HepG2 (cell line): ENCODE data around the gene PRELID2. TPM values are rescaled to one million over a fixed set of nuclear protein-coding genes. Genes with fewer than 3 reads are reported as not detected.

ENCODE experiments used
- ATAC-seq: fragments of 200-7000 bp; cut with Tn5 transposase; 3 replicates; pipeline ENCODE4 v1.9.1; 2020; ENCODE audit warnings: mild to moderate bottlenecking, moderate library complexity
- BruUV-seq: library from RNA; stranded (reverse); fragments of 400-500 nt; replicated peaks from 2 replicates; lab custom pipeline; 2021; lab: Mats Ljungman, UMichigan
- CTCF ChIA-PET: fragments of 300-600 bp; formaldehyde crosslinking; extraction: SDS; loops from one replicate; lab custom pipeline; 2021; ENCODE audit warnings: low total read pairs, inconsistent platforms, low intra/inter-chr PET ratio; lab: Yijun Ruan, JAX
- POLR2A ChIA-PET: fragments of 350-600 bp; sonication (Branson Sonifier 250); formaldehyde crosslinking; loops from one replicate; lab custom pipeline; 2020; ENCODE audit warnings: antibody characterized with exemption, inconsistent platforms; lab: Yijun Ruan, JAX
- DNase-seq: peaks from one replicate; pipeline ENCODE4 v3.0.0-alpha.2; 2015; ENCODE audit warnings: low spot score
- FAIRE-seq: peaks from 3 replicates; lab custom pipeline; 2011; peaks lifted over from hg19 to GRCh38; lab: Jason Lieb, UNC
- H2AFZ ChIP-seq: one replicate; pipeline ENCODE4 v1.6.1; 2011; ENCODE audit warnings: low read length, inconsistent platforms
- H3K27ac ChIP-seq: fragments of 300-600 bp; 3 replicates; pipeline ENCODE4 v1.8.0; 2011; ENCODE audit warnings: mixed run types, mild to moderate bottlenecking, mixed read lengths, low read length, inconsistent platforms; ENCODE audit not compliant: insufficient read depth; ENCODE audit errors: extremely low read length
- H3K27me3 ChIP-seq, 2 experiments: fragments of 200-600 bp in 1 of 2; 2 replicates in 1 of 2; 3 replicates in 1 of 2; pipeline versions ENCODE4 v1.6.0 to v1.8.0; 2011; ENCODE audit warnings: low read length in 2 of 2, mild to moderate bottlenecking in 2 of 2, moderate library complexity in 2 of 2, inconsistent platforms in 1 of 2; ENCODE audit not compliant: insufficient read depth in 2 of 2, control insufficient read depth in 1 of 2
- H3K36me3 ChIP-seq, 2 experiments: fragments of 200-600 bp in 1 of 2; replicated peaks in 1 of 2; 2 replicates in 1 of 2; 3 replicates in 1 of 2; pipeline versions ENCODE4 v1.5.1 to v1.8.0; 2011; ENCODE audit warnings: low read length in 2 of 2, inconsistent platforms in 1 of 2; ENCODE audit not compliant: insufficient read depth in 2 of 2, control insufficient read depth in 1 of 2
- H3K4me1 ChIP-seq: 2 replicates; pipeline ENCODE4 v1.5.1; 2012; ENCODE audit warnings: low read length, inconsistent platforms; ENCODE audit not compliant: insufficient read depth
- H3K4me2 ChIP-seq: 2 replicates; pipeline ENCODE4 v1.6.0; 2011; ENCODE audit warnings: low read depth, low read length, inconsistent platforms
- H3K4me3 ChIP-seq, 3 experiments: fragments of 200-600 bp in 1 of 3; sonication (generic), shearing (Covaris generic) in 1 of 3; replicated peaks in 1 of 3; 2 replicates each; pipeline ENCODE4 v1.5.1; 2011 to 2016; ENCODE audit warnings: low read length in 3 of 3, inconsistent platforms in 2 of 3, low read depth in 2 of 3, mild to moderate bottlenecking in 2 of 3, control low read depth in 1 of 3, mixed read lengths in 1 of 3; ENCODE audit not compliant: insufficient read depth in 1 of 3
- H3K79me2 ChIP-seq: one replicate; pipeline ENCODE4 v1.6.1; 2011; ENCODE audit warnings: low read length, inconsistent platforms; ENCODE audit not compliant: insufficient read depth
- H3K9ac ChIP-seq: 2 replicates; pipeline ENCODE4 v1.6.0; 2011; ENCODE audit warnings: mild to moderate bottlenecking, low read depth, low read length, inconsistent platforms; ENCODE audit not compliant: insufficient read depth
- H3K9me3 ChIP-seq: 2 replicates; pipeline ENCODE4 v1.5.1; 2012; ENCODE audit warnings: mild to moderate bottlenecking, low read length
- H4K20me1 ChIP-seq: 2 replicates; pipeline ENCODE4 v1.6.0; 2011; ENCODE audit warnings: inconsistent platforms, mild to moderate bottlenecking, low read length, moderate library complexity; ENCODE audit not compliant: insufficient read depth
- ARNT ChIP-seq: fragments of 450-650 bp; IDR thresholded peaks from 2 replicates; pipeline ENCODE4 v1.6.1; 2017
- GTF3A ChIP-seq: sonication (generic); formaldehyde crosslinking; conservative IDR thresholded peaks from 2 replicates; pipeline ENCODE4 v1.4.0; 2020; ENCODE audit warnings: mild to moderate bottlenecking, missing genetic modification reagents
- ISX ChIP-seq: sonication (generic); formaldehyde crosslinking; conservative IDR thresholded peaks from 2 replicates; pipeline ENCODE4 v1.5.0; 2020; ENCODE audit warnings: missing genetic modification reagents
- KAT7 ChIP-seq: IDR thresholded peaks from 2 replicates; pipeline ENCODE4 v1.6.1; 2018; ENCODE audit warnings: borderline replicate concordance, missing compliant biosample characterization
- KDM3A ChIP-seq: IDR thresholded peaks from 2 replicates; pipeline ENCODE4 v1.6.1; 2018; ENCODE audit warnings: low read depth, missing compliant biosample characterization
- KLF9 ChIP-seq: IDR thresholded peaks from 2 replicates; pipeline ENCODE4 v1.6.1; 2016; ENCODE audit warnings: low read depth
- MED8 ChIP-seq: sonication (generic); formaldehyde crosslinking; IDR thresholded peaks from 2 replicates; pipeline ENCODE4 v1.8.1; 2023; ENCODE audit warnings: mild to moderate bottlenecking, missing genetic modification reagents; ENCODE audit not compliant: insufficient replicate concordance
- MXD3 ChIP-seq: IDR thresholded peaks from 2 replicates; pipeline ENCODE4 v1.6.1; 2016; ENCODE audit warnings: mild to moderate bottlenecking, missing biosample characterization, missing genetic modification reagents
- POGZ ChIP-seq: sonication (generic); formaldehyde crosslinking; IDR thresholded peaks from 2 replicates; pipeline ENCODE4 v1.4.0; 2020; ENCODE audit warnings: mild to moderate bottlenecking, missing genetic modification reagents
- TGIF2 ChIP-seq: IDR thresholded peaks from 2 replicates; pipeline ENCODE4 v1.6.1; 2016; ENCODE audit warnings: control low read depth, missing compliant biosample characterization
- ZFP1 ChIP-seq: IDR thresholded peaks from 2 replicates; pipeline ENCODE4 v1.6.1; 2016
- ZNF556 ChIP-seq: sonication (generic); formaldehyde crosslinking; IDR thresholded peaks from 2 replicates; pipeline ENCODE4 v1.4.0; 2020; ENCODE audit warnings: mild to moderate bottlenecking, missing genetic modification reagents, borderline replicate concordance
- ZNF761 ChIP-seq: sonication (generic); formaldehyde crosslinking; conservative IDR thresholded peaks from 2 replicates; pipeline ENCODE4 v1.4.0; 2020; ENCODE audit warnings: mild to moderate bottlenecking, missing genetic modification reagents
- ZNF839 ChIP-seq: sonication (generic); formaldehyde crosslinking; IDR thresholded peaks from 2 replicates; pipeline ENCODE4 v1.4.0; 2020; ENCODE audit warnings: missing genetic modification reagents, mild to moderate bottlenecking, borderline replicate concordance
- ZSCAN25 ChIP-seq: sonication (generic); formaldehyde crosslinking; IDR thresholded peaks from 2 replicates; pipeline ENCODE4 v1.8.0; 2022; ENCODE audit warnings: mild to moderate bottlenecking, missing genetic modification reagents
- WGBS: methylation state at CpG from one replicate; pipeline ENCODE4 v1.1.6; 2017; ENCODE audit warnings: low lambda C conversion rate; 5-methylcytosine and 5-hydroxymethylcytosine counted together
- in situ Hi-C: cut with HindIII; loops from 2 replicates; pipeline ENCODE4 v1.10.0; 2017; ENCODE audit warnings: low pct_unique_long_range_greater_than_20kb; ENCODE audit not compliant: extremely low pct_ligation_motif_present
- intact Hi-C: fragments of 100-400 bp; cut with micrococcal nuclease; formaldehyde crosslinking; loops from one replicate; pipeline ENCODE4 v1.10.0; 2022; ENCODE audit not compliant: unreplicated experiment
- polyA plus RNA-seq, 8 experiments: library from polyadenylated mRNA; depleted of rRNA in 3 of 8; stranded (reverse) in 7 of 8; unstranded in 1 of 8; fragments of >200 nt; fragmentation: Illumina TruSeq in 4 of 8; extraction: Trizol in 4 of 8; gene quantifications; 2 replicates each; pipeline versions ENCODE4 v1.2.1 to v1.2.3, GENCODE V29; 2011 to 2016; ENCODE audit warnings: low read depth in 4 of 8, missing spikeins in 1 of 8, mixed read lengths in 1 of 8; ENCODE audit not compliant: insufficient read depth in 1 of 8
- total RNA-seq, 5 experiments: library from RNA; depleted of rRNA; stranded (reverse); fragments of >200 nt; fragmentation: Illumina TruSeq; extraction: Trizol; gene quantifications; 2 replicates each; pipeline ENCODE4 v1.2.3, GENCODE V29; 2016; ENCODE audit warnings: low read depth in 1 of 5
- TF ChIP-seq, protein P1 (sequence below), 2 experiments: IDR thresholded peaks; 2 replicates each; pipeline ENCODE4 v1.6.1; 2011 to 2012; ENCODE audit warnings: low read length in 2 of 2, borderline replicate concordance in 1 of 2, low read depth in 1 of 2, mild to moderate bottlenecking in 1 of 2, moderate library complexity in 1 of 2

Gene PRELID2
- total and polyA plus RNA-seq, 2 of the 13 experiments (the other 11 are each of a cell fraction or from before 2014, with no cell fraction given): 10.0 to 22.9 TPM

- Histone ChIP-seq H3K4me3 (no peak overlapping the region), H3K36me3 (no peaks in the 10 kb centered on the region; a peak in 1 of 5 replicates), H3K9ac (no peak overlapping the region), H3K4me2 (no peak overlapping the region), H3K27me3 (no peaks in the 10 kb centered on the region), H4K20me1 (no peaks in the 10 kb centered on the region), H3K4me1 (no peaks in the 10 kb centered on the region), H2AFZ (no peak overlapping the region), H3K27ac (no peak overlapping the region), H3K9me3 (no peaks in the 10 kb centered on the region), H3K79me2 (no peaks in the 10 kb centered on the region)
- no peak for ATAC-seq
- intact Hi-C loops: no loop called here
- in situ Hi-C loops: no loop called here
- POLR2A ChIA-PET: no interaction called here
- CTCF ChIA-PET: no interaction called here
- BruUV-seq: no TSS peak
- no peak for DNase-seq
- FAIRE-seq: no peak
- TF ChIP-seq KLF9: no peak
- no peak for TF ChIP-seq ARNT
- no peak for TF ChIP-seq ISX (CRISPR knock-in tag)
- TF ChIP-seq KDM3A (CRISPR knock-in tag): no peak
- no peak for TF ChIP-seq POGZ
- no peak for TF ChIP-seq GTF3A (CRISPR knock-in tag)
- TF ChIP-seq ZNF839: no peak
- no peak for TF ChIP-seq ZSCAN25 (CRISPR knock-in tag)
- TF ChIP-seq, all 625 proteins: peak for 0
Observed at GRCh38 chr5:145750199-145750598, 84.9 kb downstream of the PRELID2 start.

- DNase-seq (no peak), ATAC-seq (peak; percentile 82), FAIRE-seq (no peak)
- H3K4me3 ChIP-seq: no peak overlapping the region
- WGBS: 91% methylated on average over 3 of the region's 14 CpGs
- in situ Hi-C loops: no loop called here
- H3K27ac ChIP-seq: no peak overlapping the region
- no TSS peak for BruUV-seq
- intact Hi-C loops: no loop called here
- no peaks in the 10 kb centered on the region for H3K79me2 ChIP-seq
- H3K9ac ChIP-seq: no peak overlapping the region
- no peak overlapping the region for H3K4me2 ChIP-seq
- no peaks in the 10 kb centered on the region for H3K27me3 ChIP-seq
- H4K20me1 ChIP-seq: no peaks in the 10 kb centered on the region
- H3K4me1 ChIP-seq: no peaks in the 10 kb centered on the region
- no peaks in the 10 kb centered on the region for H3K36me3 ChIP-seq
- ChIA-PET POLR2A (no interaction called here), CTCF (no interaction called here)
- H2AFZ ChIP-seq: no peak overlapping the region
- no peaks in the 10 kb centered on the region for H3K9me3 ChIP-seq
- TF ChIP-seq ZNF556 (CRISPR knock-in tag) (no peak), TGIF2 (CRISPR knock-in tag) (no peak), ZNF761 (CRISPR knock-in tag) (no peak), MXD3 (CRISPR knock-in tag) (no peak), KAT7 (no peak), MED8 (no peak), ZFP1 (CRISPR knock-in tag) (no peak)
- TF ChIP-seq, protein P1, sequence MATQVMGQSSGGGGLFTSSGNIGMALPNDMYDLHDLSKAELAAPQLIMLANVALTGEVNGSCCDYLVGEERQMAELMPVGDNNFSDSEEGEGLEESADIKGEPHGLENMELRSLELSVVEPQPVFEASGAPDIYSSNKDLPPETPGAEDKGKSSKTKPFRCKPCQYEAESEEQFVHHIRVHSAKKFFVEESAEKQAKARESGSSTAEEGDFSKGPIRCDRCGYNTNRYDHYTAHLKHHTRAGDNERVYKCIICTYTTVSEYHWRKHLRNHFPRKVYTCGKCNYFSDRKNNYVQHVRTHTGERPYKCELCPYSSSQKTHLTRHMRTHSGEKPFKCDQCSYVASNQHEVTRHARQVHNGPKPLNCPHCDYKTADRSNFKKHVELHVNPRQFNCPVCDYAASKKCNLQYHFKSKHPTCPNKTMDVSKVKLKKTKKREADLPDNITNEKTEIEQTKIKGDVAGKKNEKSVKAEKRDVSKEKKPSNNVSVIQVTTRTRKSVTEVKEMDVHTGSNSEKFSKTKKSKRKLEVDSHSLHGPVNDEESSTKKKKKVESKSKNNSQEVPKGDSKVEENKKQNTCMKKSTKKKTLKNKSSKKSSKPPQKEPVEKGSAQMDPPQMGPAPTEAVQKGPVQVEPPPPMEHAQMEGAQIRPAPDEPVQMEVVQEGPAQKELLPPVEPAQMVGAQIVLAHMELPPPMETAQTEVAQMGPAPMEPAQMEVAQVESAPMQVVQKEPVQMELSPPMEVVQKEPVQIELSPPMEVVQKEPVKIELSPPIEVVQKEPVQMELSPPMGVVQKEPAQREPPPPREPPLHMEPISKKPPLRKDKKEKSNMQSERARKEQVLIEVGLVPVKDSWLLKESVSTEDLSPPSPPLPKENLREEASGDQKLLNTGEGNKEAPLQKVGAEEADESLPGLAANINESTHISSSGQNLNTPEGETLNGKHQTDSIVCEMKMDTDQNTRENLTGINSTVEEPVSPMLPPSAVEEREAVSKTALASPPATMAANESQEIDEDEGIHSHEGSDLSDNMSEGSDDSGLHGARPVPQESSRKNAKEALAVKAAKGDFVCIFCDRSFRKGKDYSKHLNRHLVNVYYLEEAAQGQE (IDR thresholded peaks at IDR 0.05; ENCODE audit: borderline replicate concordance in 1 of 2, low read depth in 1 of 2, low read length in 2 of 2): no peak
Observed at GRCh38 chr5:145743396-145744061, 91.6 kb downstream of the PRELID2 start.
